ENCODE data around the gene CUEDC1. TPM values are rescaled to one million over a fixed set of nuclear protein-coding genes. Genes with fewer than 3 reads are reported as not detected.

CUEDC1 gene
- polyA plus RNA-seq, 1 donor: 42.2 TPM

DNA sequence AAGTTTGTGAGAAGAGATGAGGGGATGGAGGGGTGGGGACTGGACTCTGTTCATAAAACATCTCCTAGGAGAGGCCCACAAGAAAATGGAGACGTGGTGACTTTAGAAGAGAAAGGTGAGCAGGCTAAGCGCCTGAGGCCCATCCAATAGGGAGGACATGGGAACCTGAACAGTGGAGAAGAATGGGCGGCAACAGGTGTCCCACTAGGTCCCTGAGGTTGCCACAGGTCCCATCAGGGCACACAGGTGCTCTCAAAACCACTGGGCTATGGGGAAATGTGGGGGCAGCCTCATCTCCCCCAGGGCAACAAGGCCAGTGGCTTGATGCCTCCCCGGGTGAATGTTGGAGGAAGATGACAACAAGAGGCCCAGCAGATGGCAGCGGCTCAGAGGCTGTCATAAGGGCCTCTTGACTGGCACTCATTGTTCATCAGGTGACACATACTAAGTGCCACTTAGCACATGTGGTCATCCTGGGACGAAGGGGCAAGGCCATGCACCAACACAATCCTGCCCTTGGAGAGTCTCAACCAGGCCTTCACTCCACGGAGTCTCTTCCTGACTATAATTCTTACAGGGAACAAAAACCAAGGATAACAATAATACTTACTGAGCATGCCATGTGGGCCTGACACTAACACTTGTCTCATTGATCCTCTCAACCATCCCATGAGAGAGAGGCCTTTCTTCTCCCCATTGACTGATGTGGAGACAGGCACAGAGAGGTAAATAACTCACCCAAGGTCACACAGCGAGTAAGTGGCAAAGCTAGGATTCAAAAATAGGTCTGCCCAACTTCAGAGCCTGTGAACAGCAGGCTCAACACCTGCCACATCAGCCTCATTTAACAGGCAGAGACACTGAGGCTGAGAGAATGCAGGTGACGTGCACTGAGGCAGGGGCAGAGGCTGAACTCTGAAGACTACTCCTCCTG, 38.0 kb downstream of the CUEDC1 start:
- DNase-seq: no peak

DNA sequence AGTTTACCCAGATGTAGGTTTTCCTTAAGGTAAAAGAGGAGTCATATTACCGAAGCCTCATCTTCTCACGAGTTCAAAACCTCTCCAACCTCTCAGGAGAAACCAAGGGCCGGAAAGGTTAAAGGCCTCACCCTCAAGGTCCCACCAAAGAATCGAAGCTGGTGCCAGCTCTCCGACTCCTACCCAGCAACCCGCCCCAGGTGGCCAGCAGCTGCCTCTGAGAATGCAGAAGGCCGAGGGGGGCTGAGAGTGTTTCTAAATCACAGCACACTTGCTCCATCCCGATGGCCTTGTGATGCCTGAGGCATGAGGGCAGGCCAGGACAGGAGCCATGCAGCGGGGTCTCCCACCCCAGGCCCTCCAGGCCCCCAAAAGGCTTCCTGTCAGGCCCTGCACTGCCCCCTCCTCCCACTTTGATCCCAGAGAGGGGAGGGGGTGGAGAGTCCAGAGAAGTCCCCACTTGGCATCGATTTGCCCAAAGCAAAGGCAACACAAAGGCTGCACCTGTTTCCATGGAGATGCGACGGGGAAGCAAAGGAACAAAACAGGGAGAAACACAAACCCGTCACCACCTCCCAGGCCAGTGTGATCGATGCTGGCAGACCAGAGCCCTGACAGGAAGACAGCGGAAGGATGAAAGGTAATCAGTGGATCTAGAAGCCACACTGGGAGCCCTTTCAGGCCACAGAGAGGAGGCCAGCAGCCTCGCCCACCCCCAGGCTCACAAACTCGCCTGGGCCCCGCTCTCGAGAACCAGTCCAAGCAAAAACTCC, 39.0 kb downstream of the CUEDC1 start:
- DNase-seq: no peak

DNA sequence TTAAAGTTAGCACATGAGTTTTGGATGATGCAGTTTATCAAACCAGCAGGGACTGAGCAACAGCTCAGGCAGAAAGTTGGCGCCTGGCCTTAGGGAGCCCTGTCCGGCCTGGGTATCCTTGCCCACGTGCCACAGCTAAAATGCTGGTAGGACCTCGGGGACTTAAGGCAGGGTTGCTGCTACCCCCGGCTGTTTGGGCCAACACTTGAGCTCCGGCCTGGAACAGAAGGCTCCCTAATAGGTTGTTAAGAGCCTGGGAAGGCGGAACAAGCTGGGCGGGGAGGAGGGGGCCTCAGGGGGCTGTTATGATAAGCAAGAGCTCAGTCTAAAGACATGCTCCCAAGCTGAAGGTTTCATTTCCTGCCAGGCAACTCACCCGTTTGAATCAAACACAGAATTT, 39.7 kb downstream of the CUEDC1 start:
- DNase-seq: no peak

DNA sequence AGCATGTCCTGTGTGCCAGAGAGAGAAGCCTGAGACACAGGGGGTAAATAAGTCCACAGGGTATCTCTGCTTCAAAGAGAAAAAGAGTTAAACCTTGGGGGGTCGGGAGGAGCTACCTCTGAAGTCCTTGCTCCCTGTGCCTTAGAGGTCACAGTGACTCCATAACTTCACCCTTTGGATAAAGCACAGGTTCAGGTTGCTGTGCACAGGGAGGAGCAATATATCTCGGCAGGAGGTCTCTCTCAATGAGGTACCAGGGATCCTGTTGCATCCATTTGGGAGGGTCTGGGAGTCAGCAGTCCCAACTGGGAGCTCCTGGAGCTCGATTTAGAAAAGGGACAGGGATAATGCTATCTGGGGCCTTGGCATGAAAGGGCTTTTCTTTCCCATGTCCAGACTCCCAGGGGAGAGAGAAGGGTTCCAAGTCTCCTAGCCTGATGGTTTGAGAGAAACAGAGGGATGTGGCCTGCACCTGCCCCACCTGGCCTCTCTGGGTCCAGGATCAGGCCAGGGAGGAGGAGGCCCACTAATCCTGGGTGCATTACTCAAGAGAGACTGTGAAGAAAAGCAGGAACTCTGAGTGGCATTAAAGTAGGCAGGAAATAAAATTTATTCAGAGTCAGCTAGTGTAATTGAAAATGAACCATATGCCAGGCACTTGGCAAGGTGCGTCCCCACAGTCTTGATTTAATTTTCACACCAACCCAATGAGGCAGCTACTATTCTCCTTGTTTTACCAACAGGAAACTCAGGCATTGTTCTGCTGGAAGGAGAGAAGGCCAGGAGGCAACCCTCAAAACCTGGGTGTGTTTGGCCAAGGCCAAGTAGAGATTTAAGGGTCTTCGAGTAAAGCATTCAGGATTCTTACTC, 40.7 kb downstream of the CUEDC1 start:
- no peak for DNase-seq

DNA sequence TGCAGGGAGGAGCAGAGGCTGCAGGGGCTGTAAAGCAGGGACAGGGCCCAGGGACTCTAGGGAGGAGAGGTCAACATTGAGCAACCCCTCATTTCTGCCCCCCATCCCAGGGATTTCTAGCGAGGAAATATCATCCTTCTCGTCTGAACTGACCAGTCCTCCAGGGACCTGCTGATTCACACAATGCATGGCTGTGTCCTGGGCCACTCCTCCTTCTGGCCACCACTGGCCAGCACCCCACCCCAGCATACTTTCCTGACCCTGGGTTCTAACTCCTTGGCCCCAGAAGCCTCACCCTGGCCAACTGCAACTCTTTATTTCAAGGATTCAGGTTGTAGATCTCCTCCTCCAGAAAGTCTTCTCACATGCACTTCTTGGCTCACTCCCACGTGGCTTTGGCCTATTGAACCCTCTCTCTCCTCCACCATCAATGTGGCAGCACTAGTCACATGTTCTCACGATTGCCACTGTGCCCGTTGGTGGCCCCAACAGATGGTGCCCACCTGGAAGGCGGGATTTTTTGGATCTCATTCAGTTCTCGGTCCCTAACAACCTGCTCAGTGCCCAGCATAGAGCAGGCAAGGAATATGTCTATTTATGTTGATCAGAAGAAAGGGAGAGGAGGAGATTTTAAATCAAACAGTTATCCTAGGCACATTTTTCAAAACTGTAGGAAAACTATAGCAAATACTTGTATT, 41.5 kb downstream of the CUEDC1 start:
- DNase-seq: no peak

DNA sequence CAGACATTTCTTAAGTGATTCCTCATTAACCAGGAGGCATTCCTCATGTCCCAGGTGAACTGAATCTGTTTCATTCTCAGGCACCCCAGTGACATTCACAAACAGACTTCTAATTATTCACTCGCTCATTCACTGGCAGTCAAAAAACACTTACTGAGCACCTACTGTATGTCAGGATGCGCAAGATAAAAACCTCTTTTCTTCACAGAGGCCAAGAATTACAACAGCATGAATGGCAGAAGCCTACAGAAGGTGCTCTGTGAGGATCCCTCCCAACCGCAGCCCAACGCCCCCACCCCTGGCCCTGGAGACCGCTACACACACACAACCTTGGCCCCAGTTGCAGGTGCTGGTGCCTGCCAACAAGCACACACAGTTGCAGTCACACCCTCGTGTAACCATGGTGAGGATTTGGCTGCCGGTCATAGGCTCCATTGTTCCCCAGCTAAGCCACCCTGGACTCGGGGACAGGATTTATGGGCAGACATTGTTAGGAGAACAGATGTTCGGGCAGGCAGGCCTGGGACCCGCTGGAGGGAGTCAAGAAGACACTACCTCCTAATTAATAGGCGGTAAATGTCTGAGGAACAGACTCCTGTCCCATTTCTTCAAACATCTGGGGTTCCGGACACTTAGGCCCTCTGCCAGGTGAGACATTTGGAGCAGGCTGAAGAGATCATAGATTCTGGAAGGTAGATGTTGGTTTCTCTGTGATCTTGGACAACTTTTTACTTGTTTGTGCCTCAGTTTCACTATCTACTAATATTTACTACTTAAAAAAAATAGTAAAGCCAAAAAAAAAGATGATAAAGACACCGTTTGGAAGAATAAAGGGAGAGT, 43.2 kb downstream of the CUEDC1 start:
- DNase-seq: no peak

DNA sequence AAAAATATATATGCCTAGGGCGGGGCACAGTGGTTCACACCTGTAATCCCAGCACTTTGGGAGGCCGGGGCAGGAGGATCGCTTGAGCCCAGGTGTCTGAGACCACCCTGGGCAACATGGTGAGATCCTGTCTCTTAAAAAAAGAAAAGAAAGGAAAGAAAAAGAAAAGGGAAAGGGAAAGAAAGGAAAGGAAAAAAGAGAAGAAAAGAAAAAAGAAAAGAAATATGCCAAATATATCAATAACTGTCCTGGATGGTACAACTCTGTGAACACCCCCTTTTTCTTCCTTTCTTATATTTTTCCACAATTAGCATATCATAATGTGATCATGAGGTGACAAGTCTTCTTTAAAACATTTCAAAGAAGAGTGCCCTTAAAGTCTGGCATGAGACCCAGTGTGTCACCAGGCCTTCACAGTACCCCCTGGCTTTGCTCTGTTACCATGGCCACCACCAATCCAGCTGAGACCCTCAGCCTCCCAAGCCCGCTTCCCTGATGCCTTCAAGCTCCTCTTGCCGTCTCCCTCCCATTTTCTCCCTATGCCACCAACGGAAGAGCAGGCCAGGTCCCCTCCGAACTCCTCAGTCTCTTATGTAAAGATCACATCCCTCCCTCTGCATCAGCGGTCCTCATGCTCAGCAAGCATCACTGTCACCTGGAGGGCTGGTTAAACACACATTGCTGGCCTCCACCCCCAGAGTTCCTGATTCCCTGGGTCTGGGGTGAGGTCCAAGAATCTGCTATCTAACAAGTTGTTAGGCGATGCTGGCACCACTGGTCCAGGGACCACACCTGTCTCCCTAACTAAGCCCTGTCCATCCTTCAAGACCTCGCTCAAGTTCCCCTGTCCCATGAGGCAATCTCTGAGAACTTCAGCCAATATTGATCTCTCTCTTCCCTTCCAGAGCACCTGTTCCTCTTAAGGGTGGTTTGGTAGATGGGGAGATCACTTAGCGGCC, 44.5 kb downstream of the CUEDC1 start:
- no peak for DNase-seq

DNA sequence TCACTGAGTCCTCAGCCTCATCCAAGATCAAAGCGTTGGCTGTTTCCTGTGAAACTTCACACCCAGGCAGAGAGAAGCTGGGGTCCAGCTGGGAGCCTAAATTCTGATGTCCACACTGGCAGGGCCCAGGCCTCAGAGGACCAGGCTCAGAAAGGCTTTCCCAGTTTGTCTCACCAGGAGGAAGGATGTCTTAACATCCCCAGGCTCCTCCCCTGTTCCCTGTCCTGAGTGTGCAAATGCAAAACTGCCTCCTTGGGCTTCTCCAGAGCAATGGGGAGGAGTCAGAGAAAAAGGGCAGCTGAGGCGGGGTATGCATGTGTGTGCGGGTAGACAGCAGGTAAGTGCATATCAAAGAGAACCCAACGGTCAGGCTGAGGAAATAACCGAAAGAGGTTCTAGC, 45.7 kb downstream of the CUEDC1 start:
- no peak for DNase-seq

DNA sequence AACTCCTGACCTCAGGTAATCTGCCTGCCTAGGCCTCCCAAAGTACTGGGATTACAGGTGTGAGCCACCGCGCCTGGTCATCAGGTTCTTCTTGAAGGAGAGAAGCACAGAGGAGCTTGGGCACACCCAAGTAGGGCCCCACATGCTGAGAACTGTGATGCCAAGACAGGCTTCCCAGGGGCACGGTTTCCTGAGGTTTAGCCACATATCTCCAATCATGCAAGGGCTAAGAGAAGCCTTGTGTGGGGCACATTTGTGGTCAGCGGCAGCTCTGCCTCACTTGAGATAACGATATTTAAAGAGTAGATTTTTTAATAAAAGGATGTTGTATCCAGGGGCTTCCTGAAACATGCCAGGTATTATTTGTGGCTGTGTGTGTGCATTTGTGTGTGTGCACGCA, 46.9 kb downstream of the CUEDC1 start:
- no peak for DNase-seq

DNA sequence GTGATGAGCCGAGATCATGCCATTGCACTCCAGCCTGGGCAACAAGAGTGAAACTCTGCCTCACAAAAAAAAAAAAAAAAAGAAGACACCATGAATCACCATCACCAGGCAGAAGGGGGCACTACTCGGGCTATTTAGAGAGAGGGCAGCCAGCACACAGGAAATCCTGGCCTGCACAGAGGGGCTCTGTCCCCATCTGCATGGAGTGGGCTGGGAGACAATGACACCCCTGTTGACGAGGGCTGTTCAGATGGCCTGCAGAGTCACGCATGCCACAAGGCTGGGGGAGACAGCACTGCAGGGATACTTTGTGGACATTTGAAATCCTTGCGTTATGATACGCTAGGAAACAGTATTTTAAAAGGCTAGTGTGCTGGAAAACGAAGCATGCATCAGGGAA, 48.3 kb downstream of the CUEDC1 start:
- DNase-seq: no peak

DNA sequence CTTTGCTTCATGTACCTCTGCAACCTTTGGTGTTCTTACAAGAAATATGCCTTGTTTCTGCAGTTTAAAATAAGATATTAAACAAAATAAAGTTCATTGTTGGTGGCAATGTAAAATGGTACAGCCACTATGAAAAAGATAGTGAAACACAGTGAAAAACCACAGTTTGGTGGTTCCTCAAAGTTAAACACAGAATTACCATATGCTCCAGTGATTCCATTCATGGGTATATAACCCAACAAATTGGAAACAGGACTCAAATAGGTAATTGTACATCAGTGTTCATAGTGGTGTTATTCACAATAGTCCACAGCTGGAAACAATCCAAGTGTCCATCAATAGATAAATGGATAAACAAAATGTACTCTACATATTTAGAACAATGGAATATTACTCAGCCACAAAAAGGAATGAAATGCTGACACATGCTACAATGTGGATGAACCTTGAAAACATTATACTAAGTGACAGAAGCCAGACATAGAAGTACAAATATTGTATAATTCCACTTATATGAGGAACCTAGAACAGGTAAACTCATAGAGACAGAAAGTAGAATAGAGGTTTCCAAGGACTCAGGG, 49.2 kb downstream of the CUEDC1 start:
- no peak for DNase-seq

DNA sequence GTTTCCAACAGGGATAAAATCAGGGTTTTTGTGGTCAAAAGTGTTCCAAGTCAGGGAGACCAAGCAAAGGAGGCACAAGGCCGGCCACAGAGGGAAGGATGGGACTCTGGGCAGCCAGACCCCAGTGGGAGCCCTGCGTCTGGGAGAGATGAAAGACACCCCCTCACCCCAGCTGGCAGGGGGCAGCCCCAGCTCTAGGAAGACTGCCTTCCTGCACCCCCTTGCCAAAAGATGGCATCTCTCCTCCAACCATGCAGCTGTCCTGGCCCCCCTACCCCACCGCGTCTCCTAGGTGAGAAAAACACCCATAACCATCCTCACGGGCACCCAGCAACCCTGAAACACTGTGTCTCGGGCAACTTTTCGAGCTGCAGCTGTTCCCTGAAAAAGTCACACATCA, 51.3 kb downstream of the CUEDC1 start:
- DNase-seq: no peak

DNA sequence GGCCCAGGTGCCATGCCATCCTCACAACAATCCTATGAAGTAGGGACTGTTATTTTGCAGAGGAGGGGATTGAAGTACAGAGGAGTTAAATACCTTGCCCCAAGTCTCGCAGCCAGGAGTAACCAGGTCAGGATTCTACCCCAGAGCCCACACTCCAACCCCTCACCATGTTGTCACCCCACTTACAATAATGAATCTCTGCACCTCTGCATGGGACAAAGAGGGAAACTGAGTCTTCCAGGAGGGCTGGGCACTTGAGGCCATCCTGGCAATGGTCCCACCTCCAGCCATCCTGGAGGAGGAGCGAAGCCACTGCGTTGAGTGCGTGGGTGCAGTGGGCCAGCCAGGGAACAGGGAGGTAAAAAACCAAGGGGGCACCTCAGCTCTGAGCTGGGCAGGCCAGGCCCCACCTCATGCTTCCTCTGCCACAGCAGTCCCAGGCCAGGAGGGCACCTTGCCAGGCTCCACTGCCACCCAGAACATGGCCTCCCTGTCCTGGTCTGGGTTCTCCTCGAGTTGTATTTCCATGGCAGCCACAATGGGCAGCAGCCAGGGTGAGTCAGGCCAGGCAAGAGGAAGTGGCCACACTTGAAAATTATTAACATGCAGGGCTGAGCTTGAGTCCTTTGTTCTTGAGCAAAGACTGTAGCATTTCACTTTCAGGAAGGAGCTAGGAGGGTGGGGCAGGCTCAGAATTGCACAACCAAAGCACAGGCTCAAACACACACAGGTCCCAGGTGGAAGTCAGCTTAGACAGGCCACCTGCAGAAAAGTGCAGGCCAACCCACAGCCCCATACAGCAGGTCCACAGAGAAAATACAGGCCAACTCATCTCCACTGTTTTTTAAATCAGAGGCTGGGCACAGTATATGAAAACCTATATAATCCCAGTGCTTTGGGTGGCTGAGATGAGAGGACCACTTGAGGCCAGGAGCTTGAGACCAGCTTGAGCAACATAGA, 52.1 kb downstream of the CUEDC1 start:
- DNase-seq: no peak

DNA sequence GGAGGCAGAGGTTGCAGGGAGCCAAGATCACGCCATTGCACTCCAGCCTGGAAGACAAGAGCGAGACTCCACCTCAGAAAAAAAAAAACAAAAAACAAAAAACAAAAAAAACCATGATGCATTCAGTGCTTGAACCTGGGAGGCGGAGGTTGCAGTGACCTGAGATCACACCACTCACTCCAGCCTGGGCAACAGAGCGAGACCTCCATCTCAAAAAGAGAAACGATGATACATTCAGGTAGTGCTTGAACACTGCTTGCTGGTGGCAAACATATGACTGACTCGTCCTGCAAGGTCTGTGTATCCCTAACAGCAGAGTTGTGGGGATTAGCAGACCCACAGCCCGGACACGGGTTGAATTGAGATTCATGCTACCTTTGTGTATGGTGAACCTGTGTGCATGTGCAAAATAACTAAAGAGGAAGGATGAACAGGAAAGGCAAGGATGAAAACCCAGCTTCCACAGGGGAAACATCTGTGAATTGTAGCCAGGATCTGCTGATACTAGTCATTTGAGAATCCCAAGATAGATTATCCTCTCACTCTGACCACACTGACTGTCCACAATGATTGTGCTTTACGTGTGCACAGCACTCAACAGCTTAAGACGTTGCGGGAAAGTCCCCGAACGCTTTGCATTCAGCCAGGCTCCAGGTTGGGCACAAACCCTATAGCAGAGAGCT, 53.0 kb downstream of the CUEDC1 start:
- no peak for DNase-seq

DNA sequence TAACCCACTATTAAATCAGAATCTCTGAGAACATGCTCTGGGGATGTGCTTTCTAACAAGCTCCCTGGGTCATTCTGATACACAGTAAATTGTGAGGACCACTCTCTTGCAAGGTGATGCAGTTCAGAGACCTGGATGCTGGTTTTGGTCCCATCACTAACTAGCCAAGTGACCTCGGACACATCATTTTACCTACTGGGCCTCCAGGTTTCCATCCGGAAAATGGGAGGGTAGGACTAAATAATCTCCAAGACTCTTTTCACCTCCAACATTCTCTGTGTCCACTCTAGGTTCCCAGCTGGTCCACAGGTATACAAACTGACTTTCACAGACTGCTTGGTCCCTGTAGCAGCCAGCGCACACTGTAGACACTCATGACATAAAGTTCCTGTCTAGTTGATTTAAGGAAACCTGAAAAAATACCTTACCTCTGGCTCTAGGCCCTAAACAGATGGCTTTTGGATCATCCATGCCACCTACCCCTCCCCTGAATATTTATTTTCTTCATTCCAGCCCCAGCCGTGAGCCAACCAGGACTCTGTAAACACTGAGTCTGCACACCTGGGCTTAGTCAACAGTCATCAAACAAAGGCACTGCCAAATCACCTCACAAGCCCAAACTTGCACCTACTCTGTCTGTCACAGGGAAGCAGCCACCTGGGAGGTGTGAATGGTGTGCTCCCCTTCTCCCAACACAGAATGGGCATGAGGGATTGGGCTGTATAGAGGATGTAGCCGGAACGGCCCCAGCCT, 54.0 kb downstream of the CUEDC1 start:
- DNase-seq: no peak

DNA sequence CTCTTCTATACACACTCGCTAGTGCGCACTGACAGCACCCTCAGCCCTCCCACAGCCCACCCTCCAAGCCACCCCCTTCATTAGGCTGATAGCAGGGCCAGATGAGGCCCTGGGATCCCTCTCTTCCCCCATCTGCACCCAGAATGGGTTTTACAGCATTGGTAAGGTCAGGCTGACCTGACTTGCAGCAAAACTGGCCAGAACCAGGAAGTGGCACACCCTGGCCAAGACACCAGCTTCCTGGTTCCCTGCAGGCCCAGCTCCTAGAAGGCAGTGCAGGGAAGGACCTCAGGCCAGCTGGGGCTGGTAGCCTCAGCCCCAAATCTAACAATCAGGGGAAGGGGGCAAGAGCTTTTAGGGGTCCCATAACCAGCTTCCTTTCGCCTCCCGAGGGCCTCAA, 55.4 kb downstream of the CUEDC1 start:
- DNase-seq: no peak

DNA sequence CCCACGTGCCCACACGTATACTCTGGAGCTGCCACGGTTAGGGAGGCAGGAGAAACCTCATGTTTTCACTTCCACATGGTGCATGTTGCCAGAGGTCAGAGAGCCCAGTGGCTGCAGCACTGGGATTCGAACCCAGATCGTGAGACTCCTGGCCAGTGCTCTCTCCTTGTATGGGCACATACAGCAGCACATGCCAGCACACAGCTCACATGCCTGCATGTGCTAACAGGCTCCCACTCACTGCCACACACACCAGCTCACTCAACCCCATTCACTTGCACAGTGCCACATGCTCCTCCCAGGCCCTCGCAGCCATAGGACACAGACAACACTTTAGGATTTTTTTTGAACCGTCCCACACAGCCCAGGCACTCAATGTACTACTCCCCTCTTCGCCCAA, 55.8 kb downstream of the CUEDC1 start:
- no peak for DNase-seq

Measured in left kidney (tissue), 2 donors.